Measurements from ENCODE around the gene TMEM132E. TPM values are rescaled to one million over a fixed set of nuclear protein-coding genes. Genes with fewer than 3 reads are reported as not detected.
A peak's percentile ranks its signal among the peaks of the same experiment; 100 is the strongest.

The TMEM132E gene
- total RNA-seq, 4 donors from 2014 or later = 0.08 TPM; not detected in 3

DNA sequence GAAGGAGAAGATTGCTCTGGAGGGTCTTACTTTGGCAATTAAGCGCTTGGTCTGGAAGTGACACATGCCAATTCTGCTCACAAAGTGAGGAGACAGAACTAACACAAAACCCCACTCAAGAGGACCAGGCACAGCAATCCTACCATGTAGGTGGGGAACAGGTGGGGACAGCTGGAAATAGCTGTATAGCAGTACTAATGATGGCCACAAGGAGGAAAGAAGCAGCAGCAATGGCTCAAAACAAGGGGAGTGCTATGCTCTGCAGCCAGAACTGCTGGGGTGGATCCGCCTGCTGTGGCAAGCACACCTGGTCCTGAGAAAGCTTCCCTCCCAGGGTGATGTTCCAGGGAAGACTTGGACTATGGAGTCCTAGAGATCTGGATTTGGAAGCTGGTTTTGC is 17.0 kb upstream of the TMEM132E start:
- H3K27ac ChIP-seq = no peak overlapping the region
- no peaks in the 10 kb centered on the region for H3K4me1 ChIP-seq
- peaks cover 38% of the 10 kb centered on the region for H3K27me3 ChIP-seq
- DNase-seq (ENCODE audit: low spot score in 2 of 2) = no peak
- no peaks in the 10 kb centered on the region for H3K9me3 ChIP-seq
- TF ChIP-seq POLR2AphosphoS5 (IDR thresholded peaks at IDR 0.05) (no peak), EP300 (IDR thresholded peaks at IDR 0.05) (no peak), POLR2A (IDR thresholded peaks at IDR 0.05) (no peak)
- TF ChIP-seq, protein P1, sequence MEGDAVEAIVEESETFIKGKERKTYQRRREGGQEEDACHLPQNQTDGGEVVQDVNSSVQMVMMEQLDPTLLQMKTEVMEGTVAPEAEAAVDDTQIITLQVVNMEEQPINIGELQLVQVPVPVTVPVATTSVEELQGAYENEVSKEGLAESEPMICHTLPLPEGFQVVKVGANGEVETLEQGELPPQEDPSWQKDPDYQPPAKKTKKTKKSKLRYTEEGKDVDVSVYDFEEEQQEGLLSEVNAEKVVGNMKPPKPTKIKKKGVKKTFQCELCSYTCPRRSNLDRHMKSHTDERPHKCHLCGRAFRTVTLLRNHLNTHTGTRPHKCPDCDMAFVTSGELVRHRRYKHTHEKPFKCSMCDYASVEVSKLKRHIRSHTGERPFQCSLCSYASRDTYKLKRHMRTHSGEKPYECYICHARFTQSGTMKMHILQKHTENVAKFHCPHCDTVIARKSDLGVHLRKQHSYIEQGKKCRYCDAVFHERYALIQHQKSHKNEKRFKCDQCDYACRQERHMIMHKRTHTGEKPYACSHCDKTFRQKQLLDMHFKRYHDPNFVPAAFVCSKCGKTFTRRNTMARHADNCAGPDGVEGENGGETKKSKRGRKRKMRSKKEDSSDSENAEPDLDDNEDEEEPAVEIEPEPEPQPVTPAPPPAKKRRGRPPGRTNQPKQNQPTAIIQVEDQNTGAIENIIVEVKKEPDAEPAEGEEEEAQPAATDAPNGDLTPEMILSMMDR (IDR thresholded peaks at IDR 0.05) = peak in 1 of 2 donors; percentile 23
- WGBS = 47% methylated on average over 2 of the region's 2 CpGs
- H3K36me3 ChIP-seq = no peaks in the 10 kb centered on the region
- no peak overlapping the region for H3K4me3 ChIP-seq

DNA sequence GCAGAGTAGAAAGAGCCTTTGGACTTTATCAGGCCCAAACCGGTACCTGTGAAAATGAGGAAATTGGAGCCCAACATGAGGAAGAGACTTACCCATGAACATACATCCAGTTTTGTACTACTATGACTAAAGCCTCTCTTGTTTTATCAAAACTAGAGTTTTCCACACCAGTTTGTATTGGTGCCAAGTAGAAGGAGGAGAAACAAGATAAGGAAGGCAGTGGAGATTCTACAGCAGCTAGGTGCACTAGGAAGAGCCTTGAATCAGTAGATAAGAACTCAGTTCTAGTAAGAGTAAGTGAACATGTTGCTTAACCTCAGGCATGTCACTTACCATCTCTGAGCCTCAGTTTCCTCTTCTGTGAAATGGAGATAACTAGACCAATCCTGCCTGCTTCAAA is 13.7 kb upstream of the TMEM132E start:
- Histone ChIP-seq H3K27ac (no peak overlapping the region), H3K4me3 (no peak overlapping the region), H3K9me3 (no peaks in the 10 kb centered on the region), H3K4me1 (no peaks in the 10 kb centered on the region), H3K27me3 (peaks cover 50% of the 10 kb centered on the region), H3K36me3 (no peaks in the 10 kb centered on the region)
- no peak for DNase-seq (ENCODE audit: low spot score in 2 of 2)
- TF ChIP-seq EP300 (IDR thresholded peaks at IDR 0.05) (no peak), POLR2AphosphoS5 (IDR thresholded peaks at IDR 0.05) (no peak), POLR2A (IDR thresholded peaks at IDR 0.05) (no peak)
- TF ChIP-seq, protein P1 (IDR thresholded peaks at IDR 0.05) = no peak
- 86% methylated on average over 1 of the region's 1 CpG for WGBS

DNA sequence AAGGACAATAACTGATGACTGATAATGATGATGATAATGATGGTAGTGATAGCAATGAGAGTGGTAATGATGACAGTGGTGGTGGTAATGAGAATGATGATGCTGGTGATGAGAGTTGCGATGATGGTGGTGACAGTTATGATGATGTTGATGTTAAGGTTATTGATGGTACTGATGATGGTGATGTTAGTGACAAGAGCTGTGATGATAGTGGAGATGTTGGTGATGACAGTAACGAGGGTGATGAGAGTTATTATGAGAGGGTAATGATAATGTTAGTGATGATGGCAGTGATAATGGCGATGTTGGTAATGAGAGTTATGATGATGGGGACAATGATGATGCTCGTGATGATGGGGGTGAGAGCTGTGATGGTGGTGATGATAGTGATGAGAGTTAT is 13.2 kb upstream of the TMEM132E start:
- H3K9me3 ChIP-seq = no peaks in the 10 kb centered on the region
- TF ChIP-seq, protein P1 (IDR thresholded peaks at IDR 0.05) = no peak
- TF ChIP-seq POLR2A (IDR thresholded peaks at IDR 0.05) (no peak), EP300 (IDR thresholded peaks at IDR 0.05) (no peak), POLR2AphosphoS5 (IDR thresholded peaks at IDR 0.05) (no peak)
- no peaks in the 10 kb centered on the region for H3K4me1 ChIP-seq
- no peak for DNase-seq (ENCODE audit: low spot score in 2 of 2)
- no peak overlapping the region for H3K27ac ChIP-seq
- WGBS = 85% methylated on average over 4 of the region's 4 CpGs
- H3K4me3 ChIP-seq = no peak overlapping the region
- peaks cover 55% of the 10 kb centered on the region for H3K27me3 ChIP-seq
- no peaks in the 10 kb centered on the region for H3K36me3 ChIP-seq

DNA sequence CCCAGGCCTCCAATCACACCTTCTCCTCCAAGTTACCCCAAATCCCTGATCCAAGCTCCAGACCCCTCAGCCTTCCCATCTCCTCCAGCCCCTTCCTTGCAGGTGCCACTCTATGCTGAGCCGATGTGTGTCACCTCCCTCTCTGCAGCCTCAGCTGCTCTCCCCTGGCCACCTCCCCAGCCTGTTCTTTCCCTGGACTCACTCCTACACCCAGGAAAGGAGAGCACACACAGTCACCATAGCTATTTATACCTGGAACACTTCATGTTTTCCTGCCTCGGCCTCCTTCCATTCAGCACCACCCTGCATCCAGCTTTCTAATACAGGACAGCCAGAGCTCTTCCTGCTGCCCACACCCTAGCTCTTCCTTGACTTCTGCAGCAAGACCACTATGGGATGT is 12.5 kb upstream of the TMEM132E start:
- H3K4me3 ChIP-seq = no peak overlapping the region
- TF ChIP-seq POLR2AphosphoS5 (IDR thresholded peaks at IDR 0.05) (no peak), EP300 (IDR thresholded peaks at IDR 0.05) (no peak), POLR2A (IDR thresholded peaks at IDR 0.05) (no peak)
- TF ChIP-seq, protein P1 (IDR thresholded peaks at IDR 0.05) = no peak
- 82% methylated on average over 2 of the region's 2 CpGs for WGBS
- no peak for DNase-seq (ENCODE audit: low spot score in 2 of 2)
- no peaks in the 10 kb centered on the region for H3K4me1 ChIP-seq
- no peaks in the 10 kb centered on the region for H3K36me3 ChIP-seq
- no peaks in the 10 kb centered on the region for H3K9me3 ChIP-seq
- peaks cover 58% of the 10 kb centered on the region for H3K27me3 ChIP-seq
- H3K27ac ChIP-seq = no peak overlapping the region

DNA sequence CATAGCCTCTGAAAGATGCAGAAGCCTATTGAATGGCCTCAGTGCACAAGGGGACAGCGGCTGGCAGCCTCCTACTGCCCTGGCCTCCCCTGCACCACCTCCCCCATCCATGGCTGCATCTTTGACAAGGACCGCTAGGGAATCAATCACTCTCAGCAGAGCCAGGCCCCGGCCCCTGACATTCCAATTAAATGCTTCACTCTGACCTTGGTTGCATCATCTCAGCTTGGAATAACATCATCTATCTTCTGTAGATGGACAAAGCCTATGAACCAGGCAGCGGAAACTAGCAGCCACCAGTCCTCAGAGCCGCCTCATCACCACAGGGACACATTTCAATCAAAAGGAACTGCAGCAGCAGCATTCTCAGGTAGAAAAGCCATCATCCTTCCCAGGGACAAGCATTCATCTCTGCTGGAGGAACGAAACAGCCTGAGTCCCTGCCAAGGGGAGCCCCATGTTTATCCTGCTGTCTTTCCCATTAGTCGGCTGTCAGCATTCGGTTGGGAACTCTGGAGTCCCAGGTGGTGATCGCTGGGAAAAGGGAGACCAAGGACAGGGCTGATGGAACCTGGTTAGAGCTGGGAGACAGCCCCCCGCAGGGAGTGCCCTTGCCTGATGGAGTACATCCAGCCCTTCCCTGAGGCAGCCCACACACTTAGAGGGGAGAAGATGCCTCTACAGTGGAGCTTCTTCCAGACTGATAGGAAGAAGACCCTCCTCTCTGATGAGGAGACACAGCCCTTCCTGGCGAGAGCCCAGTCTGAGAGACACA is 11.5 kb upstream of the TMEM132E start:
- Histone ChIP-seq H3K4me3 (no peak overlapping the region), H3K4me1 (no peaks in the 10 kb centered on the region), H3K27ac (no peak overlapping the region), H3K27me3 (peaks cover 52% of the 10 kb centered on the region), H3K36me3 (no peaks in the 10 kb centered on the region), H3K9me3 (no peaks in the 10 kb centered on the region)
- TF ChIP-seq EP300 (IDR thresholded peaks at IDR 0.05) (no peak), POLR2A (IDR thresholded peaks at IDR 0.05) (no peak), POLR2AphosphoS5 (IDR thresholded peaks at IDR 0.05) (no peak)
- TF ChIP-seq, protein P1 (IDR thresholded peaks at IDR 0.05) = no peak
- DNase-seq (ENCODE audit: low spot score in 2 of 2) = no peak
- WGBS = 59% methylated on average over 10 of the region's 11 CpGs

Measured in suprapubic skin (tissue), 4 donors.